ENCODE measurements around the gene TRIM61. TPM values are rescaled to one million over a fixed set of nuclear protein-coding genes. Genes with fewer than 3 reads are reported as not detected.
A peak's percentile ranks its signal among the peaks of the same experiment; 100 is the strongest.

Gene TRIM61
- total and polyA plus RNA-seq, 9 of the 15 experiments (the other 6 are each of a cell fraction or from before 2014, with no cell fraction given), result 0.07 to 0.92 (median 0.42) TPM

- ChIA-PET POLR2A (no interaction called here), CTCF (ENCODE audit: low intra/inter-chr PET ratio) (no interaction called here)
- TF ChIP-seq CTCF (IDR thresholded peaks at IDR 0.05 in 2 of 3, conservative IDR thresholded peaks at IDR 0.05 in 1 of 3; ENCODE audit: insufficient read depth in 2 of 3, low read depth in 1 of 3, low read length in 3 of 3) (0 out of 6 replicates have a peak, but pooled peaks of 1 of the 3 experiments have one; percentile 14), ZNF695 (CRISPR knock-in tag; IDR thresholded peaks at IDR 0.05) (no peak), TEAD4 (IDR thresholded peaks at IDR 0.05; ENCODE audit: low read length) (no peak), TEAD4 (CRISPR knock-in tag; IDR thresholded peaks at IDR 0.05; ENCODE audit: borderline replicate concordance) (no peak), NFIC (IDR thresholded peaks at IDR 0.05) (peak; percentile 80), EZH2 (IDR thresholded peaks at IDR 0.05; ENCODE audit: borderline replicate concordance, low read depth, low read length) (no peak), RFX1 (IDR thresholded peaks at IDR 0.05) (no peak), MAFG (tag; conservative IDR thresholded peaks at IDR 0.05) (0 out of 2 replicates have a peak, but pooled peaks have one; percentile 33), NFE2 (IDR thresholded peaks at IDR 0.05; ENCODE audit: low read depth) (peak; percentile 41; the same call in 1 of the 2 replicates), SMAD4 (CRISPR knock-in tag; conservative IDR thresholded peaks at IDR 0.05) (no peak), ELF1 (tag; IDR thresholded peaks at IDR 0.05) (no peak), SMAD2 (IDR thresholded peaks at IDR 0.05; ENCODE audit: low read depth, low read length) (no peak)
- TF ChIP-seq, protein P1, sequence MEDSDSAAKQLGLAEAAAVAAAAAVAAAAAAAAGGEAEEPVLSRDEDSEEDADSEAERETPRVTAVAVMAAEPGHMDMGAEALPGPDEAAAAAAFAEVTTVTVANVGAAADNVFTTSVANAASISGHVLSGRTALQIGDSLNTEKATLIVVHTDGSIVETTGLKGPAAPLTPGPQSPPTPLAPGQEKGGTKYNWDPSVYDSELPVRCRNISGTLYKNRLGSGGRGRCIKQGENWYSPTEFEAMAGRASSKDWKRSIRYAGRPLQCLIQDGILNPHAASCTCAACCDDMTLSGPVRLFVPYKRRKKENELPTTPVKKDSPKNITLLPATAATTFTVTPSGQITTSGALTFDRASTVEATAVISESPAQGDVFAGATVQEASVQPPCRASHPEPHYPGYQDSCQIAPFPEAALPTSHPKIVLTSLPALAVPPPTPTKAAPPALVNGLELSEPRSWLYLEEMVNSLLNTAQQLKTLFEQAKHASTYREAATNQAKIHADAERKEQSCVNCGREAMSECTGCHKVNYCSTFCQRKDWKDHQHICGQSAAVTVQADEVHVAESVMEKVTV (CRISPR knock-in tag; IDR thresholded peaks at IDR 0.05), result no peak
- TF ChIP-seq, protein P2, sequence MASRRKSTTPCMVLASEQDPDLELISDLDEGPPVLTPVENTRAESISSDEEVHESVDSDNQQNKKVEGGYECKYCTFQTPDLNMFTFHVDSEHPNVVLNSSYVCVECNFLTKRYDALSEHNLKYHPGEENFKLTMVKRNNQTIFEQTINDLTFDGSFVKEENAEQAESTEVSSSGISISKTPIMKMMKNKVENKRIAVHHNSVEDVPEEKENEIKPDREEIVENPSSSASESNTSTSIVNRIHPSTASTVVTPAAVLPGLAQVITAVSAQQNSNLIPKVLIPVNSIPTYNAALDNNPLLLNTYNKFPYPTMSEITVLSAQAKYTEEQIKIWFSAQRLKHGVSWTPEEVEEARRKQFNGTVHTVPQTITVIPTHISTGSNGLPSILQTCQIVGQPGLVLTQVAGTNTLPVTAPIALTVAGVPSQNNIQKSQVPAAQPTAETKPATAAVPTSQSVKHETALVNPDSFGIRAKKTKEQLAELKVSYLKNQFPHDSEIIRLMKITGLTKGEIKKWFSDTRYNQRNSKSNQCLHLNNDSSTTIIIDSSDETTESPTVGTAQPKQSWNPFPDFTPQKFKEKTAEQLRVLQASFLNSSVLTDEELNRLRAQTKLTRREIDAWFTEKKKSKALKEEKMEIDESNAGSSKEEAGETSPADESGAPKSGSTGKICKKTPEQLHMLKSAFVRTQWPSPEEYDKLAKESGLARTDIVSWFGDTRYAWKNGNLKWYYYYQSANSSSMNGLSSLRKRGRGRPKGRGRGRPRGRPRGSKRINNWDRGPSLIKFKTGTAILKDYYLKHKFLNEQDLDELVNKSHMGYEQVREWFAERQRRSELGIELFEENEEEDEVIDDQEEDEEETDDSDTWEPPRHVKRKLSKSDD (conservative IDR thresholded peaks at IDR 0.05; ENCODE audit: low read length), result no peak
- TF ChIP-seq, protein P3, sequence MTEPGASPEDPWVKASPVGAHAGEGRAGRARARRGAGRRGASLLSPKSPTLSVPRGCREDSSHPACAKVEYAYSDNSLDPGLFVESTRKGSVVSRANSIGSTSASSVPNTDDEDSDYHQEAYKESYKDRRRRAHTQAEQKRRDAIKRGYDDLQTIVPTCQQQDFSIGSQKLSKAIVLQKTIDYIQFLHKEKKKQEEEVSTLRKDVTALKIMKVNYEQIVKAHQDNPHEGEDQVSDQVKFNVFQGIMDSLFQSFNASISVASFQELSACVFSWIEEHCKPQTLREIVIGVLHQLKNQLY (CRISPR knock-in tag; conservative IDR thresholded peaks at IDR 0.05), result no peak
- Histone ChIP-seq H3K9me1 (ENCODE audit: control insufficient read depth, insufficient read depth, low read length) (no peaks in the 10 kb centered on the region), H3K27me3 (ENCODE audit: control insufficient read depth in 2 of 2, insufficient read depth in 2 of 2, low read length in 2 of 2) (peaks cover 0 to 13% of the 10 kb centered on the region in 2 experiments; a peak in 3 of 5 replicates), H3K4me1 (replicated peaks in 1 of 2; ENCODE audit: control insufficient read depth in 2 of 2, insufficient read depth in 2 of 2, low read length in 2 of 2) (no peaks in the 10 kb centered on the region), H3K9ac (ENCODE audit: insufficient read depth in 1 of 2, low read depth in 2 of 2, low read length in 2 of 2) (no peak overlapping the region), H3K4me3 (no peak overlapping the region), H2AFZ (ENCODE audit: low read depth, low read length) (no peak overlapping the region), H3K79me2 (ENCODE audit: control insufficient read depth, insufficient read depth, low read length) (no peaks in the 10 kb centered on the region), H4K20me1 (replicated peaks; ENCODE audit: control insufficient read depth, insufficient read depth, low read length) (no peaks in the 10 kb centered on the region), H3K4me2 (ENCODE audit: insufficient read depth, low read length) (no peak overlapping the region), H3K27ac (ENCODE audit: extremely low read depth, low read depth, low read length) (no peak overlapping the region), H3K9me3 (replicated peaks; ENCODE audit: control insufficient read depth, insufficient read depth, low read depth, low read length) (no peaks in the 10 kb centered on the region), H3K36me3 (ENCODE audit: control insufficient read depth, insufficient read depth, low read length) (no peaks in the 10 kb centered on the region)
- peak; percentile 58; the same call in 2 of the 3 replicates for ATAC-seq
- in situ Hi-C loops (cut with MboI) (no loop called here), intact Hi-C loops (cut with micrococcal nuclease) (loop anchor here (5.0 kb wide), 1 partner anchor 60 kb away; no protein-coding TSS in a partner anchor)
- no TSS peak for BruUV-seq (replicated peaks)
- FAIRE-seq, result no peak
- peak in 1 of 4 experiments; percentile 12 for DNase-seq (ENCODE audit: extremely low read depth in 1 of 4, low spot score in 3 of 4)
These were observed 39.7 kb downstream of the TRIM61 start for GRCh38 chr4:164937576-164938270.

Data from K562 (cell line).